Large intestine (tissue), 3 donors: ENCODE results near the gene RPL37A. TPM values are rescaled to one million over a fixed set of nuclear protein-coding genes. Genes with fewer than 3 reads are reported as not detected.

ENCODE experiments used
- DNase-seq, 2 donors: peaks; one replicate each; pipeline versions ENCODE4 v3.0.0 to v3.0.0-alpha.2; 2013
- H3K27ac ChIP-seq: one replicate; pipeline ENCODE4 v1.5.1; 2013; ENCODE audit warnings: low read length
- H3K27me3 ChIP-seq: 2 replicates; pipeline ENCODE4 v1.6.1; 2013; ENCODE audit warnings: low read length; ENCODE audit not compliant: control insufficient read depth, insufficient read depth
- H3K36me3 ChIP-seq: 2 replicates; pipeline ENCODE4 v1.6.1; 2013; ENCODE audit warnings: low read length; ENCODE audit not compliant: control insufficient read depth, insufficient read depth
- H3K4me1 ChIP-seq: one replicate; pipeline ENCODE4 v1.6.1; 2013; ENCODE audit warnings: low read length; ENCODE audit not compliant: control insufficient read depth, insufficient read depth
- H3K4me3 ChIP-seq: one replicate; pipeline ENCODE4 v1.5.1; 2013; ENCODE audit warnings: low read length
- H3K9me3 ChIP-seq: one replicate; pipeline ENCODE4 v1.6.1; 2013; ENCODE audit warnings: mild to moderate bottlenecking, low read depth, low read length, moderate library complexity; ENCODE audit not compliant: control insufficient read depth
- WGBS: methylation state at CpG from one replicate; pipeline ENCODE4 v1.1.5; 2013; ENCODE audit warnings: low lambda C conversion rate; ENCODE audit not compliant: insufficient coverage; 5-methylcytosine and 5-hydroxymethylcytosine counted together
- polyA plus RNA-seq: library from polyadenylated mRNA; unstranded; fragments of 120-200 nt; gene quantifications from one replicate; pipeline ENCODE4 v1.2.1, GENCODE V29; 2013

The RPL37A gene
- polyA plus RNA-seq, 1 donor, result 3,791 TPM

GRCh38 chr2:216540920-216541319 lies 42.3 kb downstream of the RPL37A start:
- no peaks in the 10 kb centered on the region for H3K9me3 ChIP-seq
- no peaks in the 10 kb centered on the region for H3K36me3 ChIP-seq
- DNase-seq, result no peak
- H3K4me1 ChIP-seq, result peaks cover 35% of the 10 kb centered on the region
- whole genome bisulfite sequencing, result 100% methylated on average over 2 of the region's 6 CpGs
- H3K4me3 ChIP-seq, result no peak overlapping the region
- H3K27me3 ChIP-seq, result no peaks in the 10 kb centered on the region
- H3K27ac ChIP-seq, result peak overlapping the region; percentile 26

DNA sequence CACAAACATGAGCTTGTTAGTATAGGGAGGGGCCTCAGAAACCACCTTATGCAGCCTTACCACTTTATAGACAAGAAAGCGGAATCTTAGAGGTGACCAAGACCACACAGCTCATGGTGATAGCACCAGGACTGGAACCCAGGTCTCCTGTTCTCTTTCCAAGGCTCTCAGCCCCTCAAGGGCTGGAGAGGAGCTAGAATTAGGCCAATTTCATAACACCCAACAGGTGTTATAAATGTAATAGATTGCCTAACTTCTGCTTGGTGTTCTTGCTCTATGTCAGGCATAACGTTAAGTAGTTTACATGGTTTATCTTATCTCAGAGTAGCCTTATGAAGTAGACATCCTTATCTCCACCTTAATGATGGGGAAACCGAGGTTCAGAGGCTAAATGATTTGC lies 42.9 kb downstream of the RPL37A start:
- Histone ChIP-seq H3K36me3 (no peaks in the 10 kb centered on the region), H3K4me3 (no peak overlapping the region), H3K27me3 (no peaks in the 10 kb centered on the region), H3K4me1 (peaks cover 29% of the 10 kb centered on the region), H3K27ac (peak overlapping the region; percentile 26), H3K9me3 (no peaks in the 10 kb centered on the region)
- WGBS, result no CpG with 5 or more reads among the region's 3 CpGs
- DNase-seq, result peak in 1 of 2 donors; percentile 54

DNA sequence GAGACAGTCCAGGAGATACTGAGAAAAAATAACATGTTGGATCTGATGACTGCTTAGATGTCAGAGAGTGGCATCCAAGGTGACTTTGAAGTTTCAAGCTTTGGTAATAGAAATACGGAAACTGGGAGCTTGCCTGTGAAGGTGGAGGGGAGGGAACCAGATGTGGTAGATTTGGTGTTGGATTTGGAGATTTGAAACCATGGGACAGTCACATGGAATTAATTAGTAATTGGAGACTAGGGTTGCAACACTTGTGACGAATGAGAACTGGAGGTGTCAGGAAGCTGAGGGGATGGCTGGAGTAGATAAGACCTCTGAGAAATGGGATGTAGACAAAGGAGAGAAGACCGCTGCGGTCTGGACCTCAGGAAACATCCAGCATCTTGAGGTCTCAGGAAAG lies 46.7 kb downstream of the RPL37A start:
- WGBS, result 67% methylated on average over 1 of the region's 4 CpGs

DNA sequence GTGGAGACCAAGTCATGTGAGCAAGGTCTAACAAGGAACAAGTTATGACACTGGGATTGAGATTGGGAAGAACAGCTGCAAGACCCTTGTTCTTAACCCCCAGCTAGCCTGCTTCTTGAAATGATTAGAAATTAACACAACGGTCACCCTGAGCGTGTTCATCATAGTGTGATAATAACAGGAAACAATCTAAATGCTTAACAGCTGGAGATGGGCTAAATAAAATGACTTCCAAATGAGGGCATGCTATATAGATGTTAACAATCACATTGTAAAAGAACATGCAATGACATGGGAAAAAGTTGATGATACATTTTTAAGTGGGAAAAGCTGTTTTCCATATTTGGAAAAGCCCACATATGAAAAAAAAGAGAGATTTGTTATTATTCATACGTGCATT lies 47.6 kb downstream of the RPL37A start:
- Histone ChIP-seq H3K4me3 (no peak overlapping the region), H3K27ac (no peak overlapping the region), H3K4me1 (peaks cover 3% of the 10 kb centered on the region), H3K36me3 (no peaks in the 10 kb centered on the region), H3K27me3 (no peaks in the 10 kb centered on the region), H3K9me3 (no peaks in the 10 kb centered on the region)
- DNase-seq, result no peak
- WGBS, result 92% methylated on average over 2 of the region's 3 CpGs

More for the DNA sequence above, 46.7 kb downstream of the RPL37A start:
- peaks cover 9% of the 10 kb centered on the region for H3K4me1 ChIP-seq
- H3K27me3 ChIP-seq, result no peaks in the 10 kb centered on the region
- no peak for DNase-seq
- no peak overlapping the region for H3K27ac ChIP-seq
- no peaks in the 10 kb centered on the region for H3K36me3 ChIP-seq
- no peak overlapping the region for H3K4me3 ChIP-seq
- no peaks in the 10 kb centered on the region for H3K9me3 ChIP-seq

GRCh38 chr2:216546641-216547403 lies 48.2 kb downstream of the RPL37A start:
- Histone ChIP-seq H3K4me1 (peaks cover 2% of the 10 kb centered on the region), H3K9me3 (no peaks in the 10 kb centered on the region), H3K27me3 (no peaks in the 10 kb centered on the region), H3K4me3 (no peak overlapping the region), H3K36me3 (no peaks in the 10 kb centered on the region), H3K27ac (no peak overlapping the region)
- no peak for DNase-seq
- 92% methylated on average over 2 of the region's 7 CpGs for WGBS

- no CpG with 5 or more reads among the region's 5 CpGs for WGBS
- Histone ChIP-seq H3K4me1 (peaks cover 14% of the 10 kb centered on the region), H3K4me3 (no peak overlapping the region), H3K27me3 (no peaks in the 10 kb centered on the region), H3K36me3 (no peaks in the 10 kb centered on the region), H3K9me3 (no peaks in the 10 kb centered on the region), H3K27ac (no peak overlapping the region)
- DNase-seq, result no peak
Observed at GRCh38 chr2:216548901-216549331, 50.3 kb downstream of the RPL37A start.

GRCh38 chr2:216549926-216550690 lies 51.5 kb downstream of the RPL37A start:
- WGBS, result 75% methylated on average over 2 of the region's 10 CpGs
- H3K27ac ChIP-seq, result peak overlapping the region; percentile 30
- peak in 1 of 2 donors; percentile 53 for DNase-seq

DNA sequence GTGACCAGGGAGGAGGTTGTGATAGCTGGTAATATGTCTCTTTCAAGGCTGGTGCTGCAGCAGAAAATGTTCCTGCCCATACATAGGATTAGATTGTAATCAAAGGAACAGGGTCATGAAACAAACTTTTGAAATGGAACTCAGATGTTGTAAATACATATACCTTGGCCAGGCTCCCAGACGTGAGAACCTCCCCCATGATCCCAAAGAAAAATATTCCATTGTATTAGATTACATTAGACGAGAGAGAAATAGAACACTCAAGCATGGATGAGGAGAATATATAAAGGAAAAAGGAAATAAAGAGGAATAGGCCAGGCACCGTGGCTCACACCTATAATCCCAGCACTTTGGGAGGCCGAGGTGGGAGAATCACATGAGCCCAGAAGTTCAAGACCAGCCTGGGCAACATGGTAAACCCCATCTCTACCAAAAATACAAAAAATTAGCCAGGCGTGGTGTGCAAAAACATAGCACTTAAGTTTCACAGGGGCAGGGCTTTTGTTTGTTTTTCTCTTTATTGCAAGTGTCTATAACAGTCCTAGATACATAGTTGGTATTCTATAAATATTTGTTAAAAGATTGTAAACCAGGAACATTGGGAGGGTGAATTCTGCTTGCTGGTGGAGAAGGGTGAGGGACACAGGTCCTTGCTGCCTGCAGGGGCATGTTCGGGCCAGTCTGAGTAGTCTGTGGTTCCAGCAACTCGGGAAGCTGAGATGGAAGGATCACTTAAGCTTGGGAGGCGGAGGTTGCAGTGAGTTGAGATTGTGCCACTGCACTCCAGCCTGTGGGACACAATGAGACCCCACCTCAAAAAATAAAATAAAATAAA lies 52.8 kb downstream of the RPL37A start:
- Histone ChIP-seq H3K9me3 (no peaks in the 10 kb centered on the region), H3K27me3 (no peaks in the 10 kb centered on the region), H3K36me3 (no peaks in the 10 kb centered on the region), H3K4me1 (peaks cover 14% of the 10 kb centered on the region), H3K27ac (peak overlapping the region; percentile 41), H3K4me3 (no peak overlapping the region)
- 50% methylated on average over 3 of the region's 8 CpGs for WGBS
- DNase-seq, result no peak

More at GRCh38 chr2:216549926-216550690, 51.5 kb downstream of the RPL37A start:
- no peaks in the 10 kb centered on the region for H3K9me3 ChIP-seq
- H3K36me3 ChIP-seq, result no peaks in the 10 kb centered on the region
- H3K27me3 ChIP-seq, result no peaks in the 10 kb centered on the region
- H3K4me3 ChIP-seq, result no peak overlapping the region
- H3K4me1 ChIP-seq, result peaks cover 14% of the 10 kb centered on the region

GRCh38 chr2:216553093-216553478 lies 54.4 kb downstream of the RPL37A start:
- H3K9me3 ChIP-seq, result no peaks in the 10 kb centered on the region
- no peaks in the 10 kb centered on the region for H3K27me3 ChIP-seq
- H3K4me1 ChIP-seq, result peaks cover 17% of the 10 kb centered on the region
- DNase-seq, result peak in 1 of 2 donors; percentile 64
- no CpG with 5 or more reads among the region's 1 CpG for WGBS
- H3K27ac ChIP-seq, result peak overlapping the region; percentile 5
- no peak overlapping the region for H3K4me3 ChIP-seq
- H3K36me3 ChIP-seq, result no peaks in the 10 kb centered on the region
